HL-60 (cell line): ENCODE measurements around the gene C21orf58.

Experiments used
- DNase-seq, 2 experiments: peaks; one replicate each; pipeline ENCODE4 v3.0.0-alpha.2; 2010 to 2020; ENCODE audit warnings: low read depth in 1 of 2, low spot score in 1 of 2
- H3K27ac ChIP-seq: fragments of 250-450 bp; sonication (Bioruptor Pico); replicated peaks from 2 replicates; pipeline ENCODE4 v1.5.1; 2020; ENCODE audit warnings: mild to moderate bottlenecking, moderate library complexity
- H3K27me3 ChIP-seq: fragments of 250-450 bp; sonication (Bioruptor Pico); 2 replicates; pipeline ENCODE4 v1.5.1; 2021; ENCODE audit warnings: mild to moderate bottlenecking, moderate library complexity; ENCODE audit not compliant: insufficient read depth, poor library complexity, severe bottlenecking
- H3K4me3 ChIP-seq: replicated peaks from 2 replicates; pipeline ENCODE4 v1.5.1; 2011; ENCODE audit warnings: mild to moderate bottlenecking, control low read depth, low read length; ENCODE audit not compliant: insufficient read depth
- CTCF ChIP-seq: IDR thresholded peaks from one replicate; pipeline ENCODE4 v1.5.1; 2011; ENCODE audit warnings: low read length, control low read depth, inconsistent platforms; ENCODE audit not compliant: insufficient read depth
- GABPA ChIP-seq: IDR thresholded peaks from 2 replicates; pipeline ENCODE4 v1.6.1; 2012; ENCODE audit warnings: low read depth
- POLR2AphosphoS5 ChIP-seq: IDR thresholded peaks from 2 replicates; pipeline ENCODE4 v1.6.1; 2012; ENCODE audit warnings: low read depth
- REST ChIP-seq: IDR thresholded peaks from 2 replicates; pipeline ENCODE4 v1.6.1; 2012; ENCODE audit warnings: low read depth; ENCODE audit not compliant: insufficient replicate concordance
- SPI1 ChIP-seq: IDR thresholded peaks from 2 replicates; pipeline ENCODE4 v1.6.1; 2012; ENCODE audit warnings: low read depth, mild to moderate bottlenecking, borderline replicate concordance

Gene C21orf58

GRCh38 chr21:46294647-46295176 is 29.0 kb downstream of the C21orf58 start:
- Histone ChIP-seq H3K27me3 (peaks cover 2% of the 10 kb centered on the region), H3K4me3 (no peak overlapping the region), H3K27ac (no peak overlapping the region)
- DNase-seq, result no peak
- no peak for TF ChIP-seq CTCF
- no peak for TF ChIP-seq GABPA
- TF ChIP-seq REST, result no peak
- TF ChIP-seq SPI1, result no peak
- TF ChIP-seq POLR2AphosphoS5, result no peak

- Histone ChIP-seq H3K4me3 (no peak overlapping the region), H3K27ac (no peak overlapping the region), H3K27me3 (no peaks in the 10 kb centered on the region)
- no peak for TF ChIP-seq POLR2AphosphoS5
- no peak for TF ChIP-seq GABPA
- no peak for TF ChIP-seq REST
- TF ChIP-seq CTCF, result no peak
- no peak for TF ChIP-seq SPI1
- DNase-seq, result no peak
Measured at GRCh38 chr21:46291561-46291960, 32.1 kb downstream of the C21orf58 start.

GRCh38 chr21:46289655-46290179 is 34.0 kb downstream of the C21orf58 start:
- Histone ChIP-seq H3K27me3 (no peaks in the 10 kb centered on the region), H3K4me3 (no peak overlapping the region), H3K27ac (no peak overlapping the region)
- no peak for DNase-seq
- TF ChIP-seq GABPA (no peak), POLR2AphosphoS5 (no peak), REST (no peak), SPI1 (no peak), CTCF (no peak)
